ENCODE results near the gene CFAP52.
A peak's percentile ranks its signal among the peaks of the same experiment; 100 is the strongest.
"Not testable (repeated sequence)": the region's sequence is repeated elsewhere in the genome, so short reads cannot be mapped to it uniquely, and the experiment has no call there.

Gene CFAP52, protein sequence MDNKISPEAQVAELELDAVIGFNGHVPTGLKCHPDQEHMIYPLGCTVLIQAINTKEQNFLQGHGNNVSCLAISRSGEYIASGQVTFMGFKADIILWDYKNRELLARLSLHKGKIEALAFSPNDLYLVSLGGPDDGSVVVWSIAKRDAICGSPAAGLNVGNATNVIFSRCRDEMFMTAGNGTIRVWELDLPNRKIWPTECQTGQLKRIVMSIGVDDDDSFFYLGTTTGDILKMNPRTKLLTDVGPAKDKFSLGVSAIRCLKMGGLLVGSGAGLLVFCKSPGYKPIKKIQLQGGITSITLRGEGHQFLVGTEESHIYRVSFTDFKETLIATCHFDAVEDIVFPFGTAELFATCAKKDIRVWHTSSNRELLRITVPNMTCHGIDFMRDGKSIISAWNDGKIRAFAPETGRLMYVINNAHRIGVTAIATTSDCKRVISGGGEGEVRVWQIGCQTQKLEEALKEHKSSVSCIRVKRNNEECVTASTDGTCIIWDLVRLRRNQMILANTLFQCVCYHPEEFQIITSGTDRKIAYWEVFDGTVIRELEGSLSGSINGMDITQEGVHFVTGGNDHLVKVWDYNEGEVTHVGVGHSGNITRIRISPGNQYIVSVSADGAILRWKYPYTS

DNA sequence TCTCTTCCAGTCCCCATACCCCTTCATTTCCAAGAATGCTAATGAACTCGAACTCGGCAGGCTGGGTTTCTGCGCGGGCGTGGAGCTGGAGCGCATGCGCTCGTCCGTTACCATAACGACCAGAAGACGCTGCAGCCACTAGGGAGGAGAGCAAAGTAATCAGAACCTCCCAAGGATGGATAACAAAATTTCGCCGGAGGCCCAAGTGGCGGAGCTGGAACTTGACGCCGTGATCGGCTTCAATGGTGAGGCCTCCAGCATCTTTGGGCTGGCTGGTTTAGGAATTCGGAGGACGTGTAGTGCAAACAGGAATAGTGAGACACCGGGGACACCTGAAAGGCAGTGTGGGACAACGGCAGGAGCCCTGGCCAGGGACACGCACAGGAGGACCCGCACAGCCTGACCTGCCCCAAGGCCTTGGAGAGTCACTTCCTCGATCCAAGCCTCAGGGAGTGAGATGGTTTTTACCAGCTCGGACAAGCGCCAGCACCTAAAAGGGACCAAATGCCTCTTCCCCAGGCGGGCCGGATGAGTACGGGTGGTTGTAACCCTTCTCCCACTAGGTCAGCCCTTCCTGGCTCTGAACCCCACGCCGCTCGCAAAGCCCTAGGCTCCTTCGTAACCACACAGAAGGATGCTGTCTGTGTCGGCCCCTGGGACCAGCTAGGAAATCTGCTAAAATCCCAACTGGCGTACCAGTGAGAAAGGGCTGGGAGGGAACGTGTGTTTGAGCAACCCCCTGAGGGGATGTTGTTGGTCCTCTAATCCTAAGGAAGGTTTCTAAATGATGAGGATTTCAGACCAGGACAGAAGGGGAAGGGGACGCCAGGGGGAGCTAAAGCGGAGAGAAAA lies at the start of gene CFAP52:
TSS of gene CFAP52 (plus strand) at position 122 of the 852 bp plus-strand sequence. CDS start at position 176, 54 bp downstream.
- FAIRE-seq: peak; percentile 94

DNA sequence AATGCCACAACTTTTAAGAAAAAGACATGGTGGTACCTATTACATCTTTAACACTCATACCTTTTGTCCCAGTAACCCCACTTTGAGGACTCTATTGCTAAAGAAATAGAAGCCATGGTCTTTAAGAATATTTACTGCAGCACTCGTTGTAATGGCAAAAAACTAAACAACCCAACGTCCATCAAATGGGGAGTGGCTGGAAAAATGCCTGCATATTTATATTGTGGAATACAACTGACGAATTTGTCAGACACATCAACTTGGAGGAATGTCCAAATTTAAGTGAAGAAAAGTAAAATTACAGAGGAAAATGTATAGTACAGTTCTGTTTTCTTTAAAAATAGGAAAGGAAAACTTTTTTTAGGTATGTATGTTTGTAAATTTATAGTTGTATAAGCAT lies 48.7 kb upstream of the CFAP52 start:
- no peak for FAIRE-seq

DNA sequence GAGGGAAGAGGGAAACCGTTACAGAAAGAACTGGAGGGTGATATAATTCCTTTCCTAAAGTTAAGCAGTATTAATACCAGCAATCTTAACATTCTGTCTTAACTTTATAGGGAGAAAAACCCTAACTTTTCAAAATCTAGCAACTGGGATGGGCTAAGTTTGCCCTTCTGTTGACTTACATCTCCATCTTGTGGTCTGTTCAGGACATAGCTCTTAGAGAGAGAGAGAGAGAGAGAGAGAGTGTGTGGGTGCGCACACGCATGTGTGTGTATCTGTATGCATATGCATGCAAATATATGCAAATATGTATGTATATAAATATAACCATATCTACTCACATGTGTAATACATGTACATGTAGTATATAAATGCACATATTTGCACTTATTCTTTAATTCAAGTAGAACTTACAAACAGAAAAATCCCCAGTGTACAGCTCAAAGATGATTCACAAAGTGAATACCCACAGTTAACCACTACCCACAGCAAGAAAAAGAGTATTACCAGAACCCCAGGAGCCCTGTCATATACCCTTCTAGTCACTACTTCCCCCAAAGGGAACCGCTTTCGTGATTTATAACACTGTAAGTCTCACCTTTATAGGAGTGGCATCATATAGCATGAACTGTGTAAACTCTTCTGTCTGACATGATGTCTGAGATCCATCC lies 47.3 kb upstream of the CFAP52 start:
- FAIRE-seq: peak; percentile 35

DNA sequence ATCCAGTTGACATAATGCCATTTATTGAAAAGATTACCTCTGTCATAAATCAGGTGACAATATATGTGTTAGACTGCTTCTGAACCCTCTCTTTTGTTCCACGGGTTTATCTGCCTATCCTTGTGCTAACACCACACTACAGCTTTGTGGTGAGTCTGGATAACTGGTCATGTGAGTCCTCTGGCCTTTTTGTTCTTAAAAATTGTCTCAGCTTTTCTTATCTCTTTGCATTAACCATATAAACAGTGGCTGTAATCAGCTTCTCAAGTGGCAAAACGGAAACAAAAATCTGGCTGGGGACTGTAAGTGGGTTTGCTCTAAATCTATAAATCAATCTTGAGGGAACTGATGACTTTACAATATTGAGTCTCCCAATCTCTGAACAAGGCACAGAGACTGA lies 45.4 kb upstream of the CFAP52 start:
- FAIRE-seq: no peak

DNA sequence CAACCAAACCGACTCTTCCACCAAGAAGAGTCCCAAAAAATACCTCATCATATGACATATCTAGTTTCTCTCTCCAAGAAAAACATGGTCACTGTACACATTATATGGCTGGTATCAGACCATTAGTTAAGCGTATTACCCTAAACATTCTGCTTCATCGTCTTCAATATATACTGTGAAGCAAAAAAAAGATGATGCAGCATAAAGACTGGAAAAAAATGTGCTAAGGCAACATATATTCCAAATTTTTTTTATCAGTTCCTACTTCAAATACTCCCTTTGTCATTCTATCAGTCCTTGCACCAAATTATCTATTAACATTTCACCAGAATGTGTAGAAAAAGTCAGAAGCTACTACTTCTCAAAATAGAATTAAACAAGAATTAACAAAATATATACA lies 43.7 kb upstream of the CFAP52 start:
- no peak for FAIRE-seq

DNA sequence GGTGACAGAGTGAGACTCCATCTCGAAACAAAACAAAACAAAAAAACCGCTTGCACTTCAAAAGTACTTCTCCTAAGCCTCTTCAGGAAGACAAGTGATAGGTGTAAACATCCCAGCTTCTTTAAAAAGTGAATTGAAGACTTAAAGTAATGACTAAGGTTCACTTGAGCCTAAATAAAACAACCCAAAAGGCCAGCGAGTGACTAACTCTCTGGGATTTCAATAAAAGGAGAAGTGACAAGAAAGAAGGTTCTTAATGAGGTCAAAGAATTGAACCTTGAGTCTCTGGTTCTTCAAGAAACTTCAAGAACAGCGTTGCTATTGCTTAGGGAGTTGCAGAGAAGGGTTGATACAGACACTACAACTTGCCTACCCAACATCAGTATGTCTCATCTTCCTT lies 43.0 kb upstream of the CFAP52 start:
- FAIRE-seq: no peak

DNA sequence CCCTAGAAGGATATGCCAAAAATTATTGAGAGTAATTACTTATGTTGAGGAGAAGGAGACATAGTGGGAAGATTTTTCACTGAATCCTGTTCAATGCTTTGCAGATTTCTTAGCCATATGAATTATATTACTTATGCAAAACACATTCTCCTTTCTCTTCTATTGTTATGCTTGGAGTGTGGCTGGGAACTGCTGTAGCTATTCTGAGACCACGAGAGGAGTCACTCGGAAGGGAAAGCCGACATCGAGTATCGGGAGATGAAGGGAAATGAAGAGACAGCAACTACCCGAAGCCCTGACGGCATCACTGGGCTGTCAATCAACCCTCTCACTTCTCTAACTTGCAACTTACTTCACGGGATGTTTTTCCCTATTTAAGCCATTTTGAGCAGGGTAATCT lies 40.4 kb upstream of the CFAP52 start:
- no peak for FAIRE-seq

DNA sequence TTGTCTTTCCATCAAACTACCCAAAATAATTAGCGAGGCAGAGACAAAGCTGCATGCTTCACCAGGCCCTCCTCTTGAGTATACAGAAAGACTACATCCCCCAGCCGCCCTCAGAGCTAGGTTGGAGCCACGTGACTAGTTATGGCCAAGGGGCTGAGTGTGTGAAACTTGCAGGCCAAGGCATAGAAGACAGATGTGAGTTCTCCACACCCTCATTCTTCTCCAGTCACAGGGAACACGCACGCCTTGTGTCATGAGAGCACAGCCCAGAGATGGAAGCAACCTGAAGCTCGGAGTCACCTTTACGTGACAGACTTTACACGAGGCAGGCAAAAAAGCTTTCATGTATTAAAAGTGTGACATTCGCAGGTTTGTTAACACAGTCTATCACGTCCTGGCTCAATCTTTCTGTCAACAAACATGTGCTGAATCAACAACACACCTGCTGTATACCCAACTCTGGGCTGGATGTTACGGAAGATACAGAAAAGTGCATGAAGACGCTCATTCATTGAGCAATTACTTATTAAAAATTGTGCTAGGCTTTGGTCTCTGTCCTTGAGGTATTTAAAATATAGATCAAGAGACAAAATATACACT lies 39.2 kb upstream of the CFAP52 start:
- FAIRE-seq: no peak

DNA sequence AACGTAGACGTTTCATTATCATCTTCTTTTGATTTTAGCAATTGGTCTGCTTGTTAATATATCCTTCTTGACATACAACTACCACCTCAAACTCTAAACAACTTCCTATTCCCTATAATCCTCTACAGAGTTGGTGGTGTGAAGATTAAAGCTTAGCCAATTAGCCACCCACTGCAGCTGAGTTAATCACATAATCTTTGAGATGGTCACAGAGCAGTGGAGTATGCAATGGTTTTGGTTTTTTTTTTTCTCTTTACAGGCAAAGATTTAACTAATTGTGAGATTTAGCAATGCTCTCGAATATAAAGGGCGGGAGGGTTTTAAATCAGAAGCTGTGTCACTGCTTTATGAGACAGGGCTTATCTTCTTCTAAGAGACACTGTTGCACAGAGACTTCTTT lies 37.8 kb upstream of the CFAP52 start:
- FAIRE-seq: no peak

DNA sequence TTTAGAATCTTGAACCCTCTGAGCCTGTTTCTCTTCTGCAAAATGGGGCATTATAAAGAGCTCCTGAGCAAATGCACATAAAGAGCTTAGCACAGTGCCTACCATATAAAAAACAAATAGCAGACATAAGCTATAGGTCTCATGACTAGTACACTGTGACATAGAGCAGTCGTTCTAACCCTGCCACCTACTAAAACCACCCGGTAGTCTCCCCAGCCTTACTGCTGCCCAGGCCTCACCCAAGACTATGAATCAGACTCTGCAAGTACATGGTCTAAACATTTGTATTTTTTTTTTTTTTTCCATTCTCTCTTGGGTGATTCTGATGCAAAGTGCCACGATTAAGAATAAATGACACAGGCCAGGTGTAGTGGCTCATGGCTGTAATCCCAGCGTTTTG lies 34.7 kb upstream of the CFAP52 start:
- FAIRE-seq: no peak

DNA sequence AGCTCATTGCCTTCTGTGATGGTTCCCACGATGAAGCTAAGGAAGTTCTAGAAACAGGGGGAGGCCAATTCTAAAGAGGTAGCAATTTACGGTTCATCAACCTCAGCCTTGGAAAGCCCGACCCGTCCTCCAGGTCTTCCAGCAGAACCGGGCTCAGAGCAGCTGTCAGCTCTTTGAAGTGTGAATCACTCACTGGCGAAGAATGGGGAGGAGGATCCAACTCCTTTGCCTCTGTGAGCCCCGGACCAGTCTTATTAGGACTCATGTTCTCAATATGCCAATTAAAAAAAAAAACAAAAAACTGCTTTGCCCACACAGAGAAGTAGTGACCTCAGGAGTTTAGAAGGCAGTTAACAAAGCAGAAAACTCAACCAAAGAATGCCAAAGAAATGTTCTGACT lies 32.2 kb upstream of the CFAP52 start:
- no peak for FAIRE-seq

DNA sequence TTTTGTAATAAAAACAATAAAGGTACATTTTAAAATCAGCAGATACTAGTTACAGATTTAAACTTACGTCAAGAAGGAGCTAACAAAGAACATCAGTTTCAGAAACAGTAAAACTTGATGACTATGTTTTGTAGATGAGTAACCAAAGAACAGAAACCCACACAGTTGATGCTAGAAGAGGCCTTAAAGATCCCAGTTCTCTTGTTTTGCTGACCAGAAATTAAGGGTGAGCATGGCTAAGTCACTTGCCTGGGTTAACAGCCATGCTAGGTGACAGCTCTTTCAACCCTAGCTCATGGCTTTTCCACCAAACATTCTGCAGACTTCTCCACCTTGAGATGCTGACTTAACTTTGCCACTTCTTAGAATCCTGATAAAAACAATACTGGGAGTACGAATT lies 27.2 kb upstream of the CFAP52 start:
- FAIRE-seq: no peak

DNA sequence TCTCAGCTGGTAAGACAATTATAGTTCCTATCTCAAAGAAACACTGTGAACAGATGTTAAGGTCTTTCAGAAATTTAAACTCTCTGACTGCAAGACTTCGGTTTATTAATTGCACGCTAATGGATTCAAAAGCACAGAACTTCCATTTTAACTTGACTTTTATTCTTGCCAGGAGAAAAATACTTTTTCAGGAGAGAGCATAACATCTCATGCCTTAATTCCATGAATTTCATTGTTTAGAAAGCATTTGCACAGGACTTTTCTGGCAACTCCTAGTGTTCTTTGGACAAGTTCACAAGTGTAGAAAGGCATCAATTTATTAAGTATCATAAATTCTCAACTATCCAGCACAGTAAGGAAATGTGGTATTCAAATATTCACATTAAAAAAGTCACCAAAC lies 23.3 kb upstream of the CFAP52 start:
- FAIRE-seq: no peak

DNA sequence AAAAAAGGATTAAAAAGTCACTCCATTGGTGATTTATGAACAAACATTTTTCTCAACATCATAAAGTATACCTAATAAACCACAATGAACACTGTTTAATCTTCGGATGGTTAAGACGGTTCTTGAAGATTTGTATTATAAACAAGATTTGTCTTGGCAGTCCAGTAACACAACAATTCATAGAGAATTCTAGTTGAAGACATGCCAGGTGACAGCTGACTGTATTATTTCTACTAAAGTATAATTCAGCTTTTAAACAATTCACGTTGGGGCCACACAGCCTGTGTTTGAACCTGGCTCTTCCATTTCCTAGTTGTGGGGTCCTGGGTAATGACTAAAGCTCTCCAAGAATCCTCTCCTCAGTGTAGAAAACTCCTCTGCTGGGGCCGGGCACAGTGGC lies 22.8 kb upstream of the CFAP52 start:
- no peak for FAIRE-seq

DNA sequence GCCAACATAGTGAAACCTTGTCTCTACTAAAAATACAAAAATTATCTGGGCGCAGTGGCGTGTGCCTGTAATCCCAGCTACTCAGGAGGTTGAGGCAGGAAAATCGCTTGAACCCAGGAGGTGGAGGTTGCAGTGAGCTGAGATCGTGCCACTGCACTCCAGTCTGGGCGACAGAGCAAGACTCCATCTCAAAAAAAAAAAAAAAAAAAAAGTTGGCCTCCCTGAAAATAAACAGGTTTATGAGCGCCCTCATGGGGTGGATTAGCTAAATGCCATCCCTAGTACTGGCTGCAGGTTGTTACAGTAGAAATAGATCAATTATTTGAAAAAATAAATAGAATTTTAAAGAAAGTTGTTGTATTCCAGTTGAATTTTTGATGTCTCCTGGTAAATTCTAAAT lies 21.7 kb upstream of the CFAP52 start:
- peak; percentile 65 for FAIRE-seq

DNA sequence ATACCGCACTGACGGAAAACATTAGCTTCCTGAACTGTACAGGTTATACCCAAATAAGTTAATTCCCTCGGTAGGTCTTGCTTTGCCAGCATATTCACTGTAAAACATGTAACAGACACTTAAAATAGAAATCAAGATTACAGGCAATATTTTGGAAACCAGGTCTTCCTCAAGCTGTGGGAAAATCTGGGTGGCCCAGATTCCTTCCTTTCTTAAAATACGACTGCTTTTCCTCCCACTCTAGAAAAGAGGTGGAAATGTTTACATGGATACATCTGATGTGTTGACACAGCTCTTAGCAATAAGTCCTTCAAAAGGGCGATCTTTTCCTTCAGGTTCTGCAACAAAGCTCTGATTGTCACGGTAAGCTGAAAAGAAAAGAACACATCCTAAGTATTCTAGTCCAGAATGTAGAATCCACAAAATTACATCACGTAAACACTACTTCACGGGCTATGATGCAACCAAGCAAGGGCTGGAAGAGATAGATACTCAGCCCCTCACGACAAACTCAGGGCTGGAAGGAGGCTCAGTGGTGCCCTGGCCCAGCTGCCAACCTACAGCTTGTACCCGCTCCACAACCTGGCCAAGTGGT lies 19.2 kb upstream of the CFAP52 start:
- no peak for FAIRE-seq

DNA sequence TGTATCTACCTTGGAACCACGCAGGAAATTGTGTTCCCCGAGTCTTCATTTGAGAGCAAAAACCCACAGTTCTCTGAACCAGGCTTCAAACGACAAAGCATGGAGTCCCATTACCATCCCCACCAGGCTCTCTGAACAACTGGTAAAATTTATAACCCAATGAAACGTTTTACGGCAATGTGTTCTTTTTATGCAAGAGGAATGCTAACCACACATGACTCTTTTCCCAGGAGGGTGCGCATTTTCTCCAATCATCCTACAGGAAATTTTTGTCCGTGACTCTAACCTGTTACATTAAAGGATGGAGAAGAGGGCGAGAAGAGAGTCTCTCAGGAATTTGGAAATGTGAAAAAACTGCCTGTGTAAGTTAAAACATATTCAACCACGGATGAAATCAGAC lies 18.6 kb upstream of the CFAP52 start:
- FAIRE-seq: no peak

DNA sequence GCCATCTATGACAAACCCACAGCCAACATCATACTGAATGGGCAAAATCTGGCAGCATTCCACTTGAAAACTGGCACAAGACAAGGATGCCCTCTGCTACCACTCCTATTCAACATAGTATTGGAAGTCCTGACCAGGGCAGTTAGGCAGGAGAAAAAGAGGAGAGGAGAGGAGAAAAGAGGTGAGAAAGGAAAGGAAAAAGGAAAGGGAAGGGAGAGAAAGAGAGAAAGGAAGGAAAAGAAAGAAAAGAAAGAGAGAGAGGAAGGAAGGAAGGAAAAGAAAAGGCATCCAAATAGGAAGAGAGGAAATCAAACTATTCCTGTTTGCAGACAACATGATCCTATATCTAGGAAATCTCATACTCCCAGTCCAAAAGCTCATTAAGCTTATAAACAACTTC lies 12.3 kb upstream of the CFAP52 start:
- FAIRE-seq: no peak

DNA sequence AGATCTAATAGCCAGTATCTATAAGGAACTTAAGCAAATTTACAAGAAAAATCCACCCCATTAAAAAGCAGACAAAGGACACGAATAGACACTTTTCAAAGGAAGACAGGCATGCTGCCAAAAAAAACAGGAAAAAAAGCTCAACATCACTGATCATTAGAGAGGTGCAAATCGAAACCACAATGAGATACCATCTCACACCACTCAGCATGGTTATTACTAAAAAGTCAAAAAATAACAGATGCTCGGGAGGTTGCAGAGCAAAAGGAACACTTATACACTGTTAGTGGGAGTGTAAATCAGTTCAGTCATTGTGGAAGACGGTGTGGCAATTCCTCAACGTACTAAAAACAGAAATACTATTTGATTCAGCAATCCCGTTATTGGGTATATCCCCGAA lies 10.4 kb upstream of the CFAP52 start:
- FAIRE-seq: no peak

DNA sequence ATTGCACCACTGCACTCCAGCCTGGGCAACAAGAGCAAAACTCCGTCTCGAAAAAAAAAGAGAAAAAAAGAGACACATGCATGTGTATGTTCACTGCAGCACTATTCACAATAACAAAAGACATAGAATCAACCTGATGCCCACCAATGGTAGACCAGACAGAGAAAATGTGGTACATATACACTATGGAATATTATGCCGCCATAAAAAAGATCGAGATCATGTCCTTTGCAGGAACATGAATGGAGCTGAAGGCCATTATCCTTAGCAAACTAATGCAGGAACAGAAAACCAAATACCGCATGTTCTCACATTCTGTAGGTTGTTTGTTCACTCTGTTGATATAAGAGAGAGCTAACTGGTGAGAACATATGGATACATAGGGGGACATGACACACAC lies 9.7 kb upstream of the CFAP52 start:
- FAIRE-seq: not testable (repeated sequence)

DNA sequence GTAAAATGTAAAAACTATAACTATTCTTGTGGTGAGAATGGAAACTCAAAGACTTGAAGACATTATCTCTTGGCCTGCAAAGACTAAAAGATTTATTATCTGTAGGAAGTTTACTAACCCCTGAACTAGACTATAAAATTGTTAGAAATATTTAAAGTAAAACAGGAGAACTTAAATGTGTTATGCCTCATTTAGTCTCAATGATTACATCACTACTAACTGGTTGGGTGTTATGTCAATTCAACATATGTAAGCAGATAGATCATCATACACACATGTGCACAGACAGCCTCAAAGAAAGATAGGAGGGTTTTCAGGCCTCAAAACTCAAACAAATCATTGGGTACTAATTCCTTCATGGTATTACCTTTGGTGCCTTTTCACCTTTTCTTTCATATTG lies 8.4 kb upstream of the CFAP52 start:
- FAIRE-seq: no peak

DNA sequence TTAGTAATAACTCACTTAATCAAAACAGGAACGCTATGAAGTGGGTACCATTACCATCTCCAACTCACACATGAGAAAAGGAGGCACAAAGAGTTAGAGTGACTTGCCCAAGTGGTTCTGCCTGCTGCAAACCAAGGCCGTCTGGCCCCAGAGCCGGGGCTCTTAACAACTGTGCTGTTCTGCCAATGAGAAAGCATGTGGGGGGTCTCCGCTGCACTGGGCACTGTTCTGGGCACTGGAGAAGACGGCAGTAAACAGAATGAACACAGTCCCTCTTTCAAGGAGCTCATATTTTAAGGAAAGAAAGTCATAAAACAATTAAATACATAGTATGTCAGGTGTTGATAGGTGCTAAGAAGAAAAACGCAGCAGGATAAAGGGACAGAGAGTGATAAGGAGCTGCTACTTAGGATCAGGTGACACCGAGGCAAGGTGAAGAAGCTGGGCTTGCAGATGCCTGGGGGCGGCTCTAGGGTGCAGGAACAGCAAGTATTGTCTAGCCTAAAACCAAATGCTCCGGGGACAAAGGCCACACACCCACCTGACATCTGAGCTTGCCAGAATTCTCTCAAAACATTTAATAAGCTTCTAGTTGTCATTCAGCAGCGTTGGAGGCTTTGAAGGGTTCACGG lies 7.4 kb upstream of the CFAP52 start:
- FAIRE-seq: no peak

All from A204.1 (cell line).